HTR-8/SVneo (cell line): Measurements from ENCODE around the gene CALR.
A peak's percentile ranks its signal among the peaks of the same experiment; 100 is the strongest.
"Not testable (repeated sequence)": the region's sequence is repeated elsewhere in the genome, so short reads cannot be mapped to it uniquely, and the experiment has no call there.

ENCODE experiments used
- DNase-seq: peaks from one replicate; pipeline ENCODE4 v3.0.0; 2011; ENCODE audit warnings: low spot score, mixed read lengths; ENCODE audit not compliant: insufficient read length
- FAIRE-seq: peaks from 2 replicates; lab custom pipeline; 2011; peaks lifted over from hg19 to GRCh38; lab: Jason Lieb, UNC

The CALR gene

GRCh38 chr19:12949363-12950283 lies 11.2 kb downstream of the CALR start:
- FAIRE-seq (no peak), DNase-seq (no peak)

- not testable (repeated sequence) for FAIRE-seq, DNase-seq
Measured at GRCh38 chr19:12952050-12952449, 13.6 kb downstream of the CALR start.

DNA sequence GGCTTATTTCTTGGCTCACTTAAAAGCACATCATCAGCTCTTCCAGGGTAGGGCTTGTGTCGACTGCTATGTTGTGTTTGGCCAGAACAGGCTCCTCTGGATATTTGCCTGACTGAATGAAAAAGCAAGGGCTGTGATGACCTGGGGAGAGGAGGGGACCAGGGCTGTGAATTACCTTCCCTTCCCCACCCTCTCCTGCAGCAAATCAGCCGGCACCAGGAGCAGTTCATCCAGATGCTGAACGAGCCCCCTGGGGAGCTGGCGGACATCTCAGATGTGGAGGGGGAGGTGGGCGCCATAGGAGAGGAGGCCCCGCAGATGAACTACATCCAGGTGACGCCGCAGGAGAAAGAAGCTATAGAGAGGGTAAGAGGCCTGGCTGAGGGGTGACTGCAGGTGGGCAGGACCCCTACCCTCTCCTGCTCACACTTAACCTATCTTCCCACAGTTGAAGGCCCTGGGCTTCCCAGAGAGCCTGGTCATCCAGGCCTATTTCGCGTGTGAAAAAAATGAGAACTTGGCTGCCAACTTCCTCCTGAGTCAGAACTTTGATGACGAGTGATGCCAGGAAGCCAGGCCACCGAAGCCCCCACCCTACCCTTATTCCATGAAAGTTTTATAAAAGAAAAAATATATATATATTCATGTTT lies 14.2 kb downstream of the CALR start:
- FAIRE-seq = no peak

GRCh38 chr19:12953138-12953798 lies 14.9 kb downstream of the CALR start:
- DNase-seq (no peak), FAIRE-seq (no peak)

More for the DNA sequence above, 14.2 kb downstream of the CALR start:
- DNase-seq = no peak

DNA sequence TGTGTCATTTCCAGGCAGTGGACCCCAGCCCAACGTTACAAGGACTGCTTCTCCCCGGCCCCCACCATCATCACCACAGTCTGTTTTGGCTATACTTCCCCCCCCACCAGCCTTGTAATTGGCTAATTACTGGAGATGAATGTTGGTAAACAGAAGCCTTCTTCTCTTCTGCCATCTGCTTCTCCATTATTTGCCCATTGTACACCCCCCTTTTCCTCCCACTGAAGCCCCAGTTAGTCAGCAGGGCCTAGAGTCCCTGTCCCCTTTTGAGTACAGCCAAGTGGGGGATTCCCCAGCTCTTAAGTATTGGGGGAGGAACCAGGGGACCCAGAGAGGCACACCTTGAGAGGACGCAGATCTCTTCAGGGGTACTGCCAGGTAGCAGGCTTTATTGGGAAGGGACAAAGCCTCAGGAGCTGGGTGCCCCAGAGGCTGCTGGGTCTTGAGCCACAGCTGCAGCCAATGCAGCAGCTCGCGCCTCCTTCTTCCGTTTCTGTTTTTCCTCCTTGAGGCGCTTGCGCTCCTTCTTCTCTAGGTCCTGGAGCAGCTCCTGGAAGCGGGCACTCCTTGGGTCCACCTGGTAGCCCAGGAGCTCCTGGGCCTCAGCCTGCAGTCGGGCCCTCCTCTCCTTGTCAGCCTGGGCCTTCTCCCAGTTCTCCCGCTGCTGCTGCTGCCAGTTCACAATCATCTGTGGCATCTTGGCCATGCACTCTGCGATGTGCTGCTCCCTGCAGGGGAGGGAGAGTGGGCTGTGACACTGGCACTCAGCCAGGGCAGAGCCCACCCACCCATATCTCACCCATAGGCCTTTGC lies 15.6 kb downstream of the CALR start:
- DNase-seq (no peak), FAIRE-seq (no peak)

- no peak for DNase-seq
- no peak for FAIRE-seq
Measured at GRCh38 chr19:12954612-12954962, 16.2 kb downstream of the CALR start.

DNA sequence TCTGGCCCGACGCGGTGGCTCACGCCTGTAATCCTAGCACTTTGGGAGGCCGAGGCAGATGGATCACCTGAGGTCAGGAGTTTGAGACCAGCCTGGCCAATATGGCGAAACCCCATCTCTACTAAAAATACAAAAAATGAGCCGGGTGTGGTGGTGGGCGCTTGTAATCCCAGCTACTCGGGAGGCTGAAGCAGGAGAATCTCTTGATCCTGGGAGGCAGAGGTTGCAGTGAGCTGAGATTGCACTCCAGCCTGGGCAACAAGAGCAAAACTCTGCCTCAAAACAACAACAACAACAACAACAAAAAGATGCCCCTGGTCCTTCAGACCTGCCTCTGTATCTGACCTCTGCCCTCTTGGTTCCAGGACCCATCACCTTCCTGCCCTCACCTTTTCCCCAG lies 17.2 kb downstream of the CALR start:
- not testable (repeated sequence) for DNase-seq, FAIRE-seq

GRCh38 chr19:12955996-12956395 lies 17.6 kb downstream of the CALR start:
- DNase-seq (no peak), FAIRE-seq (no peak)

DNA sequence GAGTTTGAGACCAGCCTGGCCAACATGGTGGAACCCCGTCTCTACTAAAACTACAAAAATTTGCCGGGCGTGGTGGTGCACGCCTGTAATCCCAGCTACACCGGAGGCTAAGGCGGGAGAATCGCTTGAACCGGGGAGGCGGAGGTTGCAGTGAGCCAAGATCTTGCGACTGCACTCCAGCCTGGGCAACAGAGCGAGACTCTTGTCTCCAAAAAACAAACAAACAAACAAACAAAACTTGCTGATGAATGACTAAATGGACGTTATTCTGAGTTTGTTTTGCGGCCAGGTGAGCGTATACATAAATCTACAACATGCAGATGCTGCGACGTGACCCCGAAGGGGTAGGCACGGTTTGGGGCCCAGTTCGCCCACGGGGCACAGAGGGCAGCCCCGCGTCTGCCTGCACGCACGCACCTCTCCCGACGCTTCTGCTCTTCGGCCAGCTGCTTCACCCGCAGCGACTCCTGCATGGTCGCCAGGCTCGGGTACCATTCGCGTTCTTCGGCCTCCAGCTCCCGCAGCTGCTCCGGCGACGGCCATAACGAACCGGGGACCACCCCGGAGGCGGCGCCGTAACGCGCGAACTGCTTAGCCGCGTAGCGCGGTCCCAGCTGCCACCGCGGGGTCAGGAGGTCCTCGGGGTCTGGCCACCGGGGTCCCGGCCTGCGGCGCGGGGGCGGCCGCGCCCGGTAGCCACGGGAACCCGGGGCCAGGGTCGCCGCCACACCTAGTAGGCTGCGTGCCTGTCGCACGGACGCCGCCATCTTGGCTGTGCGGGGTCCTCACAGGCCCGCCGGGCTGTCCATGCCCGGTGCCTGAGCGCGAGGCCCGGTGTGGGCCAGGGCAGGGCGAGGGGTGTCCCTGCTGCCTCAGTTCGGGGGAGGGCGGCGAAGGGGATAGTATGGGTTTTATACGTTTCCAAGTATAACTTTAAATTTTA lies 18.3 kb downstream of the CALR start, which contains the start of gene GADD45GIP1:
Gene GADD45GIP1 (minus strand): TSS at position 778 of the 943 bp plus-strand sequence. CDS start 11 bp downstream, at position 767.
- DNase-seq (peak; percentile 87), FAIRE-seq (peak; percentile 60)

DNA sequence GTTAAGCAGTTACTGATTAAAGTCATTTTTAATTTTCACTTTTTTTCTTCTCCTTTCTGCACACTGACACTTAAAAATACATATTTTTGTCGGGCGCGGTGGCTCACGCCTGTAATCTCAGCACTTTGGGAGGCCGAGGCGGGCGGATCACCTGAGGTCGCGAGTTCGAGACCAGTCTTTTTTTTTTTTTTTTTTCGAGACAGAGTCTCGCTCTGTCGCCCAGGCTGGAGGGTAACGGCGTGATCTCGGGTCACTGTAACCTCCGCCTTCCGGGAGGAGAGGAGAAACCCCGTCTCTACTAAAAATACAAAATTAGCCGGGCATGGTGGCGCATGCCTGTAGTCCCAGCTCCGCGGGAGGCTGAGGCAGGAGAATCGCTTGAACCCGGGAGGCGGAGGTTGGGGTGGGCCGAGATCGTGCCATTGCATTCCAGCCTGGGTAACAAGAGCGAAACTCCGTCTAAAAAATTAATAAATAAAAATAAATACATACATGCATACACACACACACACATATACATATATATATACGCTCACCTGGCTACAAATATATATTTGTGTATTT lies 19.1 kb downstream of the CALR start:
- not testable (repeated sequence) for DNase-seq, FAIRE-seq

GRCh38 chr19:12959481-12959880 lies 21.1 kb downstream of the CALR start:
- FAIRE-seq = no peak
- DNase-seq = no peak

DNA sequence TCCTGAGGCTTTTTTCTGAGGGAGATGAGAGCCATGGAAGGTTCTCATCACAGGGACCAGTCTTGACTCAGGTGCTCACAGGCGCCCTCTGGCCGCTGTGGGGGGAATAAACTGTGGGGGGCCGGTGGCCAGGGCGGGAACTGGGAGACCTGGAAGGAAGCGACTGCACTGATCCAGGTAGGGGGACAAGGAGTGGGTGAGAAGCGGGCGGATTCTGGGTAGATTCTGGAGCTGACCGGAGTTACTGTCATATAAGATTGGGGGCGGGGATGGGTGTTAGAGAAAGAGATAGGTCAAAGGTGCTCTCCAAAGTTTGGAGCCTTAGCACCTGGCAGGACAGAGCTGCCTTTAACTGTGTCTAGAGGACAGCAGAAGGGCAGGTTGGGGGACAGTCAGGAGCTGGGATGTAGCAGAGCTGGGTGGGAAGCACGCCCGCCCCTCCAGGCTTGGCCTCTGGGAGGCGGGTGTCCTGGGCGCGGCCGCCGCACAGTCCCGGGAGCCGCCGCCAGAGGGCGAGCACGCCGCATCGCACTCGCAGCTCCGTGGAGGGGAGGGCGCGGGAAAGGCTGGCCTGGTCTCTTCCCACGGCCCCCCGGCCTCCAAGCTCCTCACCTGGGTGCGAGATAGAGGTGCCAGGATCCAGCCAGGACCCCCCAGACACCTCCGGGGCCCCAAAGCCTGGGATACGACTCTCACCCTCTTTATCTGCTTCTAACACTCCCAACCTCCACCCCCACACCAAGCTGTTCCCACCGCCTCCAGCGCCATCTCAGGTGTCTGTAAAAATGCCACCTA lies 26.8 kb downstream of the CALR start:
- DNase-seq = peak; percentile 85
- FAIRE-seq = peak; percentile 76

DNA sequence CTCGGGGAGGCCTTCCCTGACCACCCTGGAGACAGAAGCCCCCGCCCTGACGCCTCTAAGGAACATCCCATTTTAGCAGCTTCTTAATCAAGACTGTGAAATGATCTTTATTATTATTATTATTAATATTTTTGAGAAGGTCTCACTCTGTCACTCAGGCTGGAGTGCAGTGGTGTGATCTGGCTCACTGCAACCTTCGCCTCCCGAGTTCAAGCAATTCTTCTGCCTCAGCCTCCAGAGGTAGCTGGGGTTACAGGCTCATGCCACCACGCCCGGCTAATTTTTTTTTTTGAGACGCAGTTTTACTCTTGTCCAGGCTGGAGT lies 27.4 kb downstream of the CALR start:
- FAIRE-seq = no peak
- no peak for DNase-seq

DNA sequence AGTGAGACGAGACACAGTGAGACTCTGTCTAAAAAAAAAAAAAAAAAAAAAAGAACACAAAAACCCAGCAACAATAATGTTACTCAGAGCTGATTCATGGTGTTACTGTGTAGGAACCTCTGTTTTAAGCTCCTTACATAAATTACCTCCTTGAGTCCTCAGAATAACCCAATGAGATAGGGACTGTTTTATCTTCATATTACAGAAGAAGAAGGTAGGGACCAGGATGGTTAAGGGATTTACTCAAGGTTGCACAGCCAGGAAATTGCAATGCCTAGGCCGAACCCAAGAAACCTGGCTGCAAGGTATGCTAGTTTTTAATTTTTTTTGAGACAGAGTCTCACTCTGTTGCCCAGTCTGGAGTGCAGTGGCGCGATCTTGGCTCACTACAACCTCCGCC lies 29.5 kb downstream of the CALR start:
- FAIRE-seq = no peak
- DNase-seq = no peak

DNA sequence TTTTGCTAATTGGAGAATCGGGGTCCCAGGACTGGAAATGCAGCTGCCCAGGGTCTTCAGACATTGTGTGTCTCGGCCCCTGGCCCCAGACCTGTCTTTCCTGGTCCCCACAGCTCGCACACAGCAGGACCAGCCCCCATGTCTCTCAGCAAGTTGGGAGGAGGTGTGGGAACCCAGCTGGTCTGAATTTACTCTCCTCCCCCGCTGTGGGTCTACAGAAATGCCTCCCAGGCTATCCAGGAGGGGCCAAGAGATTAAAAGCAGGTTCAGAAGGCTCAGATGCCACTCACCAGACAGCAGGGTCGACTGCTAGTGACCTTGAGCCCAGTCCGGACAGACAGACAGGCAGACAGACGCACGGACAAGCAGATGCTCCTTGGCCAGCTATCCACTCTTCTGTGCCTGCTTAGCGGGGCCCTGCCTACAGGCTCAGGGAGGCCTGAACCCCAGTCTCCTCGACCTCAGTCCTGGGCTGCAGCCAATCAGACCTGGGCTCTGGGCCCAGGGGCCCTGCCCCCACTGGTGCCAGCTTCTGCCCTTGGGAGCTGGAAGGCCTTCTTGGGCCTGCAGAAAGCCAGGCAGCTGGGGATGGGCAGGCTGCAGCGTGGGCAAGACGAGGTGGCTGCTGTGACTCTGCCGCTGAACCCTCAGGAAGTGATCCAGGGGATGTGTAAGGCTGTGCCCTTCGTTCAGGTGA lies 31.0 kb downstream of the CALR start, which contains the start of gene DAND5:
Gene DAND5 (plus strand): TSS at position 285 of the 697 bp plus-strand sequence. CDS start 85 bp downstream, at position 370.
- FAIRE-seq = no peak
- DNase-seq = no peak

DNA sequence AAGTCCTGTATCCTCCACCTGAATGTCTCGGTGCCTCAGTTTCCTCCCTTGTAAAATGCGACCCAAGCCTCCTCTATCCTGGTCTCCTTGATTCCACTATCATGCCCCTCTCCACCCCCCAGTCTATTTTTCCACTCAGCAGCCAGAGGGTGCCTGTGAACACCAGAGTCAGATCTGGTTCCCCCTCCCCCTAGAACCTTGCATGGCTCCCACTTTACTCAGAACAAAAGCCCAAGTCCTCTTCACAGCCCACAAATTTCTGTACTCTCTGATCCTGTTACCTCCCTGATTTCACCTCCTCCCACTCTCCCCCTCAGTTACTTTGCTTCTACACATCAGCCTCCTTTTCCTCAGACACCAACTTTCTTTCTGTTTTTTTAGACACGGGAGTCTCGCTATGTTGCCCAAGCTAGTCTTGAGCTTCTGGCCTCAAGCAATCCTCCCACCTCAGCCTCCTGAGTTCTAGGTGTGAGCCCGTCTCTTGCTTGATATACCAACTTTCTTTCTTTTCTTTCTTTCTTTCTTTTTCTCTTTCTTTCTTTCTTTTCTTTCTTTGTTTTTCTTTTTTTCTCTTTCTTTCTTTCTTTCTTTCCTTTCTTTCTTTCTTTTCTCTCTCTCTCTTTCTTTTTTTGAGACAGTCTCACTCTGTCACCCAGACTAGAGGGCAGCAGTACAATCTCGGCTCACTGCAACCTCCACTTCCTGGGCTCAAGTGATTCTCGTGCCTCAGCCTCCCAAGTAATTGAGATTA lies 31.8 kb downstream of the CALR start:
- FAIRE-seq = no peak
- DNase-seq = no peak

- DNase-seq = no peak
- no peak for FAIRE-seq
Measured at GRCh38 chr19:12973236-12973635, 34.8 kb downstream of the CALR start.
